NCI-H146 treated with DMSO at 0.1 percent for 48 hours (cell line): ENCODE measurements around the gene MCC.

Source experiments
- DNase-seq: peaks from one replicate; lab custom pipeline; 2025; ENCODE audit not compliant: unreplicated experiment; lab: John Stamatoyannopoulos, UW

The MCC gene

DNA sequence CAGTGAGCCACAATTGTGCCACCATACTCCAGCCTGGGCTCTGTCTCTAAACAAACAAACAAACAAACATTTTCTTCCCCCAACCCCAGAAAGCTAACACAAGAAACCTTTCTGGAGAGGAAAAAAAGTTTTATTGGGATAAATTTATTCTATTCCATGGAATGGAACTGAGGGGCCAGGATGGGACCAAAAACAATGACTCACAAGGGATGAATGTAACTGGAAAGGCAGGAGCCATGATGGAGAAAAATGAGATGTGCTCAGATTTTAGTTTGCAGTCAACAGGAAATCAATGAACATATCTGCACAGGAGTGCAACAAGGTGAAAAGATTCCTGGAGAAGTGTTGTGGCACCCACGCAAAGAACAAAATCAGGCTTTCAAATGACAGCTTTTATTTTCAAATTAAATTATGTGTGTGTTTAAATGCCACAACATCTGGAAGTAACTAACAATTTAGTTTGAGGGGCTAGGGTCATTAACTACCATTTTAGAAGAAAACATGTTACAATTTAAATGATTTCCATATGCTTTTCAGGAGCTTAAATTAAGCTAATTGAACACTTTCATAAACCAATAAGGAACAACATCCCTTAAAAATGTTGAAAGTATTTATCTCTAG, 262.0 kb downstream of the MCC start:
- DNase-seq = no peak

DNA sequence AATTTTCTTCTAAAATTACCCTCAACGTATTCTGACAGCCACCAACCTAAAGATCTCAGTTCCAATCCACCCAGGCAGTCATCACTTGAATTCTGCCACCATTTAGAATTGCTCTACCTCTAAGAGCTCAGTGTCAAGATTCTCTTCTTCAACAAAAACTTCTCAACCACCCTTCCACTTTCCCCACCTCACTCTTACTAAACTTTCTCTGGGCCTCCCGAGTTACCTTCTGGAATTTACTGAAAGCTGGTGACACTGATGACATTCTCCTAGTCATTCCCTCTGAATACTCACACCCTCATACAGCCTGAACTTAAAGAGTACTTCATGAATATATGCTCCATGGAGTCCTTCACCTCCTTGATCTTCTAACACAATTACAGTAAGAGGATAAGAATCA, 263.0 kb downstream of the MCC start:
- DNase-seq = no peak

- DNase-seq = no peak
Measured at GRCh38 chr5:113224605-113225065, 263.6 kb downstream of the MCC start.

- DNase-seq = no peak
Measured at GRCh38 chr5:113223831-113224604, 264.2 kb downstream of the MCC start.

- DNase-seq = no peak
Measured at GRCh38 chr5:113223315-113223714, 264.9 kb downstream of the MCC start.

DNA sequence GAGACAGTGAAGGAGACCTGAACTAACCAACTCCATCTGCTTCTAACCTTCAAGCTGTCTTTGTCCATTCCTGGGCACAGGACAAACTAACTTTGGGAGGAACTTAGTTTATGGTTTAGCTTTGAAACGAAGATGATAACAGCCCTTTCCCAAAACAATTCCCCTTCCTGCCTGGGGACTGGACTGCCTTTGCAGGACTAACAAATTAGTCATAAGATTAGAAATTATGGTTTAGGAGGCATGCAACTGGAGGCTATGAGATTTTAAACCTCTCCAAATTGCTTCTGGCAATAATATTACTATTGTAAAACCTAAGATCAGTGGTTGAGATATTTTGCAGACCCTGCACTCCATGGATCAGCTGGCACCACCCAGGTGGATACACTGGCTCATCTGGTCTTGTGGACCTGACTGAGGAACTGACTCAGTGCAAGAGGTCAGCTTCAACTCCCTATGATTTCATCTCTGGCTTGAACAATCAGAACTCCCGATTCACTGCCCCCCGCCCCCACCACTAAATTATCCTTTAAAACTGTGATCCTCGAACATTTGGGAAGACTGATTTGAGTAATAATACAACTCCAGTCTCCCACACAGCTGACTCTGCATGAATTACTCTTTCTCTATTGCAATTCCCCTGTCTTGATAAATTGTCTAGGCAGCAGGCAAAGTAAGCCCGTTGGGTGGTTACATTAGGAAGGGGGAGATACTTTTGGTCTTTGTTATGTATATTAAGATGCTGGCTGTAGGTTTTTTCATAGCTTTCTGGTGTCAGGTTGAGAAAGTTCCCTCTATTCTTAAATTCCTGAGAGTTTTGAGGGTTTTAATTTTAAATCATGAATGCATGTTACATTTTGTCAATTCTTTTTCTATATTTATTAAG, 266.7 kb downstream of the MCC start:
- no peak for DNase-seq

- DNase-seq = no peak
Measured at GRCh38 chr5:113219695-113220094, 268.6 kb downstream of the MCC start.

GRCh38 chr5:113218906-113219517, 269.2 kb downstream of the MCC start:
- no peak for DNase-seq

GRCh38 chr5:113218200-113218599, 270.1 kb downstream of the MCC start:
- no peak for DNase-seq

DNA sequence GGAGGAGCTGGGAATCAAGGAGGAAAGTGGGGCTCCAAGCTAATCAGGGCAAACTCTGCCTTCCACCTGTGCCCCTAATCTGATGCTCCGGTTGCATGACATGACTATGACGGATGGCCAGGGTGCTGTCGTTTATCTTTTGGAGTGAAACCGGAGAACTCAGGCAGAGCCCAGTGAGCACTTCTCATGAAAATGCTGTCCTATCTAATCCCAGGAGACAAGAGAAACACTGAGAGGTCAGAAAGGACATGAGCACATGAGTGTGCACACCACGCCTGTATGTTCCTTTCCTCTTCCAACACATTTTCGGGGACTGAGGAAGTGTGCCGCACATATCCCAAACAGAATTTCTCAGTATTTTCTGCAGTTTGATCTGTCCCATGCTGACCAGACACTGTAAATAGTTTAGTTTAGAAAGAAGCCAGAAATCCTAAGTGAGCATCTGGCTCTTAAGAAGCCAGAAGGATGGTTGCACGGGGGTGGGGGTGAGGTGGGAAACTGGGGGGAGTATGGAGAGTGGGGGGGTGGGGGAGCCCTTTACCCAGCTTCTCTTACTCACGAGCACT, 270.6 kb downstream of the MCC start:
- DNase-seq = no peak

DNA sequence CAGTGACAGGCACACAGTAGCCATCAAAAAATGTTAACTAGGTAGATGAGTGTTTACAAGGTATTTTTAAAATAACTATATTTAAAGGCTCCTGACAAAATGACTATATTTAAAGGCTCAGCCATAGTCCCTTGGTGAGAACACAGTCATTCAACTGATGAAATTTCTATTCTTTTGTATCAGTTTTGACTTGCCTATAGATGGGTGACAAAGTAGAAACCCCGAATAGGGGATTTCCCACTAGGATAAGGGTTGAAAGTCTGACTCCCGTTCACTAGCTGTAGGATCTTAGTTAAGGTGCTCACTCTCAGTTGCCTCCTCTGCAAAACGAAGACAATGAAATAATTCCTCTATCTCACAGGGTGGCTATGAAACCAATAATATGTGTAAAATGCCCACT, 271.7 kb downstream of the MCC start:
- no peak for DNase-seq

GRCh38 chr5:113215401-113216060, 272.7 kb downstream of the MCC start:
- DNase-seq = no peak

GRCh38 chr5:113214606-113215323, 273.5 kb downstream of the MCC start:
- no peak for DNase-seq

GRCh38 chr5:113213551-113214425, 274.5 kb downstream of the MCC start:
- DNase-seq = no peak

DNA sequence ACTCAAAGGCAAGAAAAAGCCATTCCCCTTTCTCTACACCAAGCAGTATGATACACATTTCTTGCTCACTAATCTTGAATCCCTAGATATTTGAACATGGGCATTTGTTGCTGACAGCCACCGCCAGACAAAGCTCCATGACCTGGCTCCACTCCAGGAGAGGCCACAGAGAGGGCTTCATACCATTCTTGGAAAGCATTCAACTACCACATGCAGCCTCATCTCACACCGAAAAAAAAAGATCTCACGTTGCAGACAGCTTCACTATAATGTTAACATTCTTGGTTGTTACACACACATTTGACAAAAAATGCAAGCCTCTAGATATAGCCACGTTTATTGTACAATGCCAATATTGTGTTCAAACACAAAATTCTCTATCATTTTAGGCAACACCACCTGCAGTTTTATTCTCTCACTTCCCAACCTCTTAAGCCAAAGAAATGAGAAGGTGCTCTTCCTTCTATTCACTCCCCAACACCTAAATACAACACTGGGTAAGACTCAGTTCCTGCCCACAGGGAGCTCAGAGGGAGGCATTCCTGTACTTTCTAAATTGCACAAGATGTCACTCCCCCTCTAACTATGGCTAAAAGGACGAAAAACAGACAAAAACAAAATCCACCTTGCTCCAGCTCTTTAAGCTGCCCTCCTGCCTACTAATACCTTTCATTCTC, 275.9 kb downstream of the MCC start:
- no peak for DNase-seq

- no peak for DNase-seq
Measured at GRCh38 chr5:113209498-113209897, 278.8 kb downstream of the MCC start.

DNA sequence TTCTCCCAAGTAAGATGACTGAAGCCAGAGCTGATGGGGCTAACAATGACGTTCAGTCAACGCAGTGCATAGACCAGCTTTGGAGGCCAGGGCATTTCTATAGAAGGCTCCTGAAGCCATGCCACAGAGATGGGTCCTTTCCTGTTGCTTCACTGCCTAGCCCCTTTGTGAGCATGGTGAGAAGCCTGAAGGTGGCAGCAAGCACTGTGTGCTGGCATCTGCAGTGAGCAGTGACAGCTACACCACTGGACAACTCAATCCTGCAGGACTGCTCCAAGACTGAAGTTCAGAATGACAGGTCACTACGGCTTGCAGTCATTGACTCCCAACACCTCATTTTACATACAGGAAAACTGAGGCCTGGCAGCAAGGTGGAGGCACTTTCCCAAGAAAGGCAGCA, 282.4 kb downstream of the MCC start:
- DNase-seq = no peak

- no peak for DNase-seq
Measured at GRCh38 chr5:113205323-113205722, 282.9 kb downstream of the MCC start.
